Activated CD4-positive, alpha-beta T cell treated with anti-CD3 and anti-CD28 coated beads, Interleukin-2, Interleukin-4, amounts not matched to agents 100 ng/mL and 50 ng/mL, durations not matched to agents 16 hours and 8 hours (primary cell): ENCODE data around the gene COA7.
"Not testable (repeated sequence)": the region's sequence is repeated elsewhere in the genome, so short reads cannot be mapped to it uniquely, and the experiment has no call there.

ENCODE experiments used
- DNase-seq: peaks from one replicate; pipeline ENCODE4 v3.0.0-alpha.2; 2020; ENCODE audit warnings: low spot score

COA7 gene

GRCh38 chr1:52706136-52706670 lies 8.1 kb upstream of the COA7 start:
- no peak for DNase-seq

DNA sequence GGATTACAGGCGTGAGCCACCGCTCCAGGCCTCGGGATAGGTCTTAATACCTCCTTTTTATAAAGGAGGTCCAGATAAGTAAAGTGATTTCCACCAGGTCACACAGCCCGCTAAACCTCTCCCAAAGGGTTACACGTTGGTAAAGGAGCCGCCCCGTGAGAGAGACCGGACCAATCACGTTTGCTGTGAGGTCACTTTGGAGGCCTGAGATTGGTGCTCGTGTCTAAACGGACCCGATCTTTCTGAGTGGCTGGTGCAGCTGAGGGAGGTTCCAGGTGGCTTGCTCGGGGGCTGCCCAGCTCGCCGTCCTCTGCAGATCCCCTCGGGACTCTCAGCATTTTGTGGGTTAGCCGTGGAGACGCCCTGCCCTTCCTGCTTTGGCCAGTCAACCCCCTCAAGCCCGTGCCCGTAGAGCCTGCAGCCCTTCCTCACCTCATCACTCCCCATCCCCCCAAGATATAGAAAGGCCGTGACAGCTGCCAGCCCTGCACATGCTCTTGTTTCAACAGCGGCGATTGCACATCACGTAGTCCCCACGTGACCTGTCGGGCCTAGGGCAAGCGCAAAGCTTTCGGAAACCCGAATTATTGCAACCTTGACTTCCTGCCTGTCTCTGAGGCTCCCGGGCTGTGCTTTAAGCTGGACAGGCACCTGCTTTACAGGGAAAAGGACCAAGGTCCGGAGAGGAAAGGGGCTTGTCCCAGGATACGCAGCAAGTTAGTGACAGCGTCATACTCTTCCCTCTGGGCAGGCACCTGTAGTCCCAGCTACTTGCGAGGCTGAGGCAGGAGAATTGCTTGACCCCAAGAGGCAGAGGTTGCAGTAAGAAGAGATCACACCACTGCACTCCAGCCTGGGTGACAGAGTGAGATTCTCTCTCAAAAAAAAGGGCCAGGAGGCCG lies 5.0 kb upstream of the COA7 start:
- peak; percentile 92 for DNase-seq

DNA sequence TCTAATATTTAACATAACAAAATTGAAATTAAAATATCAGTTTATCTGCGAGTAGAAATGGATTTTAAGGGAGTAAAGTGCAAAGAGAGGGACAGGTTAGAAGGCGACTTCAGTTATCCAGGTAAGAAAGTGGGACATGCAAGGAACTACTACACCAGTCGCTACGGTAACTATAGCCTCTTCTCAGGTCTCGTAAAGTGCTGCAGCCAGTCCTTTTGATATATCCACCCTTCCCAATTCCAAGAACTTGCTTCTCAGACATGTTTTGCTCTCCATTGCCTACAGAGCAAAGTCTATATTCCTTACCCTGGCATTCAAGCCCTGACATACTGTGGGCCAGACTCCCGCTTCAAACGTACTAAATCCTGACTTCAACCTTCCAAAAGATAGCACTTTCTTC lies 2.5 kb downstream of the COA7 start:
- no peak for DNase-seq

- DNase-seq = no peak
Measured at GRCh38 chr1:52693843-52694242, 4.3 kb downstream of the COA7 start.

DNA sequence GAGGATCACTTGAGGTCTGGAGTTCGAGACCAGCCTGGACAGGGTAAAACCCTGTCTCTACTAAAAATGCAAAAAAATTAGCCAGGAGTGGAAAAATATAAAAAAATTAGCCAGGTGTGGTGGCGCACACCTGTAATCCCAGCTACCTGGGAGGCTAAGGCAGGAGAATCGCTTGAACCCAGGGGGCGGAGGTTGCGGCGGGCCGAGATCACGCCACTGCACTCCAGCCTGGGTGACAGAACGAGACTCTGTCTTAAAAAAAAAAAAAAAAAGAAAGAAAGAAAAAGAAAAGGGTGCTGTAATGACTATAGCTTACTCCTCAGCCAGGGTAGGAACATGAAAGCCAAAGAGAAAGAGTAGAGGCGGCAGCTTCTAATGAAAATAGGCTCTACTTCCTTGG lies 4.8 kb downstream of the COA7 start:
- DNase-seq = not testable (repeated sequence)

DNA sequence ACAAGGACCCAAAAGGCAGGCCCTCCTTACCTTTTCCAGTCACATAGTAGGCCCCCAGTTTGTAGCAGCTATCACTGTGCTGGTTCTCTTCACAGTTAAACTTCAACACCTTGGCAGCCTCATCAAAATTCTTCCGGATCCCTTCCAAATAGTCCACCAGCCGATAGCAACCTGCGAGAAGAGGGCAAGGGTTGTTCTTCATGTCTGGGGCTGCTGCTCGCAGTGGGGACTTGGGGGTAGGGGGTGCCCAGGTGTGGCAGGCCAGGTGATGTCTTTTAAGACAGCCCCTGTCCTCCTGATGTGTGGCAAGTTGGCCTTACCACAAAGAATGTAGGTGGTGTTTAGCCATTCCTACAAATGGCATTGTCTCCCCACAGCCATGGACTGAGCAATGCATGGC lies 5.5 kb downstream of the COA7 start:
- DNase-seq = no peak

DNA sequence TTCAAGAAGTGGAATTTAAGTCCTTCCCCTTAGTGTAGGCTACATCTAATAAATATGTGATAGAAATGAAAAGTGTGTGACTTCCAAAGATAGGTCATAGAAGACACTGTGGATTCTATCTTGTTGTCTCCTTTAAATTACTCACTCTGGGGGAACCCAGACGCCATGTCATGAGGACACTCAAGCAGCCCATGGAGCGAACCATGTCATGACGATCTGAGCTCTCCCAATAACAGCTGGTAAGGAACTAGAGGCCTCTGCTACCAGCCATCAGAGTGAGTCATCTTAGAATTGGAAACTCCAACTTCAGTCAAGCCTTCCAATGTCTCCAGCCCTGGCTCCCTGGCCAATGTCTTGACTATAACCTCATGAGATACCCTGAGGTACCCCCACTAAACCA lies 6.3 kb downstream of the COA7 start:
- no peak for DNase-seq

- DNase-seq = no peak
Measured at GRCh38 chr1:52686830-52687229, 11.3 kb downstream of the COA7 start.

- DNase-seq = peak; percentile 78
Measured at GRCh38 chr1:52686261-52686751, 11.8 kb downstream of the COA7 start.

- DNase-seq = no peak
Measured at GRCh38 chr1:52684545-52684944, 13.6 kb downstream of the COA7 start.

GRCh38 chr1:52683367-52683940 lies 14.7 kb downstream of the COA7 start:
- DNase-seq = no peak

- DNase-seq = no peak
Measured at GRCh38 chr1:52681136-52681535, 17.0 kb downstream of the COA7 start.

- no peak for DNase-seq
Measured at GRCh38 chr1:52680353-52680752, 17.8 kb downstream of the COA7 start.

- no peak for DNase-seq
Measured at GRCh38 chr1:52679498-52679897, 18.6 kb downstream of the COA7 start.

- no peak for DNase-seq
Measured at GRCh38 chr1:52679048-52679447, 19.1 kb downstream of the COA7 start.

GRCh38 chr1:52677076-52677806 lies 20.9 kb downstream of the COA7 start:
- no peak for DNase-seq

- no peak for DNase-seq
Measured at GRCh38 chr1:52676249-52676903, 21.8 kb downstream of the COA7 start.

GRCh38 chr1:52674497-52675384 lies 23.4 kb downstream of the COA7 start:
- no peak for DNase-seq

DNA sequence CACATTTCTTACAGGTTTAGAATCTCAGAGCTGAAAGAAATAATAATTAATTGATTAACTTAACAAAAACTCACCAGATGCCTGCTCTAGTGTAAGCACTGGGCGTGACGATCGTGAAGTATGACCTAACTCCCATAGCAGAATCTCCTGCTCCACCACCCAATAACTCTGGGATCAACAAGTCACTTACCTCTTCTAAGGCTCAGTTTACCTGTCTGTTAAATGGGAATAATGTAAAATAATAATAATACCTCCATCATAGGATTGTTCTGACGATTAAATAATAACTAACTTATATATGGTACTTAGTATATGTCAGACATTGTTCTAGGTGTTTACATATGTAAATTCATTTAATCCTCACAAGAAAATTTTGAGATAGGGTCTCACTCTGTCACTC lies 24.6 kb downstream of the COA7 start:
- no peak for DNase-seq

DNA sequence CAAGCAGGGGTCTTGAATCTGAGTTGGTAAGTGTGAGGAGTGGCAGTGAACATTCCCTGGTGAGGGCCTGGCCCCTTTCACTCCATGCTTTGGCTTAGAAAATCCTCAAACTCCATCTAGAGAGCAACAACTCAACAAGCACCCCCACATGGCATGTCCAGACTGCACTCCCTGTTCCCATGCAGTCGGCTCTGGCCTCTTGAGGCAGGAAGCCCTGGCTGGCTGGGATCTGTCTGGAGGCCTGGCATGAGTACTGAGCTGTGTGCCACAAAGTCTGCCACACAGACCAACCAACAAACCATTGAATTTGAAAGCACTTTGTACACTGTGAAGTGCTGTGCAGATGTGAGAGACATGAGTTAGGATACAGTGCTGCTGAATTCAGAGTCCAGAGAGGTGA lies 25.2 kb downstream of the COA7 start:
- DNase-seq = no peak

DNA sequence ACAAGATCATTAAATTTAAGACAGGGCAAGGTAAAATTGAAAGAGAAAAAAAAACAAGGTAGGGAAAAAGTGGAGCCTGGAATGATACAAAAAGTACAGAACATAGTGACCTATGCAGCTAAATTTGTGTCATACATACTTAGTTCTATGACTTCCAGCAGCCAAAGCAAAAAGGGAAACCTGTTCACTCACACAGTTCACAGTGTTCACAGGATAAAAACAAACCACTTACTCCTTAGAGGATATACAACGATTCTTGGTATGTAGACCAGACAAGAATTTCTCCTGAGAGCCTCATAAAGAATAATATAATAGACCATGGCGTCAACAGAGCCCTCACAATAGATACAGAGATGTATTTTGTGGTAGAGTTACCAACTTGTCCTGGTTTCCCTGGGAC lies 27.5 kb downstream of the COA7 start:
- no peak for DNase-seq
